Activated CD8-positive, alpha-beta memory T cell treated with anti-CD3 and anti-CD28 coated beads, Interleukin-2, amount 10 ng/mL, durations not matched to agents 7 days and 5 days (primary cell): ENCODE data around the gene ZBTB21. TPM values are rescaled to one million over a fixed set of nuclear protein-coding genes. Genes with fewer than 3 reads are reported as not detected.
"Not testable (repeated sequence)": the region's sequence is repeated elsewhere in the genome, so short reads cannot be mapped to it uniquely, and the experiment has no call there.

Experiments
- ATAC-seq: fragments of 150-1000 bp; cut with Tn5 transposase; one replicate; pipeline ENCODE4 v1.10.0; 2021; ENCODE audit warnings: moderate library complexity
- CTCF ChIA-PET: fragments of 350-600 bp; sonication (Branson Sonifier 250); formaldehyde crosslinking; loops from one replicate; lab custom pipeline; 2021; ENCODE audit warnings: antibody characterized with exemption; lab: Charles Lee
- DNase-seq: peaks from one replicate; pipeline ENCODE4 v3.0.0-alpha.2; 2020
- H3K27ac Mint-ChIP-seq: one replicate; pipeline ENCODE4 v1.8.0; 2021; ENCODE audit warnings: mild to moderate bottlenecking, mixed read lengths
- H3K27me3 Mint-ChIP-seq: one replicate; pipeline ENCODE4 v1.8.0; 2021; ENCODE audit warnings: mixed read lengths
- H3K36me3 Mint-ChIP-seq: one replicate; pipeline ENCODE4 v1.8.0; 2021; ENCODE audit warnings: mild to moderate bottlenecking, mixed read lengths
- H3K4me1 Mint-ChIP-seq: one replicate; pipeline ENCODE4 v1.8.0; 2021; ENCODE audit warnings: mixed read lengths
- H3K4me3 Mint-ChIP-seq: one replicate; pipeline ENCODE4 v1.8.0; 2021; ENCODE audit warnings: mild to moderate bottlenecking, moderate library complexity, mixed read lengths
- H3K9me3 Mint-ChIP-seq: one replicate; pipeline ENCODE4 v1.8.0; 2022; ENCODE audit warnings: low read depth, mixed read lengths
- total RNA-seq, 2 experiments: library from RNA; stranded (reverse); gene quantifications; one replicate each; pipeline ENCODE4 v1.2.3, GENCODE V29; 2021

Gene ZBTB21
- total RNA-seq, 2 experiments from 2014 or later, result 14.2 to 16.3 TPM

DNA sequence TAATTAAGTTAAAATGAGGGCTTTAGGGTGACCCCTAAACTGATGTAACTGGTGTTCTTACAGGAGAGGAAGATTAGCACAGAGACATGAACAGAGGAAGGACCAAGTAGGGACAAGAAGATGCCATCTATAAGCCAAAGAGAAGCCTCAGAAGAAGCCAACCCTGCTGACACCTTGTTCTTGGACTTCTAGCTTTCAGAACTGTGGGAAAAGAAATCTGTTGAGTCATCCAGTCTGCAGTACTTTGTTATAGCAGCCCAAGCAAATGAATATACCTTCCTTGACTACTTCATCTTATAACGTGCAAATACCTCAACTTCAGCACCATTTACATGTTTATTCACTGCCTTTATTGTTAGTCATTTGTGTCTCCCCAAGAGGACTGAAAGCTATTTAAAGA is 3.4 kb downstream of the ZBTB21 start:
- Mint-ChIP-seq H3K4me3 (no peak overlapping the region), H3K4me1 (peaks cover 28% of the 10 kb centered on the region), H3K27me3 (peaks cover 5% of the 10 kb centered on the region), H3K9me3 (no peaks in the 10 kb centered on the region), H3K36me3 (peaks cover 25% of the 10 kb centered on the region), H3K27ac (no peak overlapping the region)
- CTCF ChIA-PET, result interaction anchor here (0.7 kb wide), 1 partner anchor 101 kb away, joined by 3 read pairs; no protein-coding TSS in a partner anchor
- ATAC-seq, result no peak
- DNase-seq, result no peak

DNA sequence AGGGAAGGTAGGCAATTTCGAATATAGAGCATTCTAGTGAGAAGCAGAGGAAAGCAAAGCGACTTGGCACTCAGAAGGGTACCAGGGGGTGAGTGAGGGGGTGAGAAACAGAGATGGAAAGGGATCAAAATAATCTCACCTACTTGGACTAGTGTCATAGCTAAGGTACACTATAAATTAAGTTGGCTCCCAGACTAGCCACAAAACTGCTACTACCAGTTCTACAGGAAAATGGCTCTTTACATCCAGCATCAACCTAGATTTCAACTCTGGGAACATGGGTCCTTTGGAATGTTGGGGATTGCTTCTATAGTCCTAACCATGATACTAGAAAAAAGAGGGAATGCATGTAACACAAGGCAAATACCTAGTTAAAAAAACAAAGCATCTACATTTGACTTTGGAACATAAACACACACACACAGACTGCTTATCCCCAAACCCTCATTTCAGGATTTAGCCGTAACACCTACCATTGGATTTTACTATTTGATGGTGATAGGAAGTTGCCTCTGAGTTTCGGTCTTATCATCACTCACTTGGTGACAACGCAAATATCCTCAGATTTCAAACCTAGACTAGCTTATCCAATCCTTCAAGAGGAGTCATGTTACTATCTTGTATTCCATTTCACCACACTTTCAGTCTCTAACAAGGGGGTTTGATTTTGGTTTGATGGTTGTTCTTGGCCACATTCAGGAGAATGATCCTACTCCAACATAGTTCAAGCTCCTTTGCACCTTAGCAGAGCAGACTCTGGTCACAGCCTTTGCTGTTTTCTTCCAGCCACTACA is 5.6 kb downstream of the ZBTB21 start:
- CTCF ChIA-PET, result interaction anchor here (1.2 kb wide), 1 partner anchor 113 kb away, joined by 3 read pairs; no protein-coding TSS in a partner anchor
- no peak for ATAC-seq
- no peak for DNase-seq
- Mint-ChIP-seq H3K27ac (no peak overlapping the region), H3K27me3 (no peaks in the 10 kb centered on the region), H3K36me3 (peaks cover 38% of the 10 kb centered on the region), H3K4me1 (peaks cover 31% of the 10 kb centered on the region), H3K4me3 (no peak overlapping the region), H3K9me3 (no peaks in the 10 kb centered on the region)

DNA sequence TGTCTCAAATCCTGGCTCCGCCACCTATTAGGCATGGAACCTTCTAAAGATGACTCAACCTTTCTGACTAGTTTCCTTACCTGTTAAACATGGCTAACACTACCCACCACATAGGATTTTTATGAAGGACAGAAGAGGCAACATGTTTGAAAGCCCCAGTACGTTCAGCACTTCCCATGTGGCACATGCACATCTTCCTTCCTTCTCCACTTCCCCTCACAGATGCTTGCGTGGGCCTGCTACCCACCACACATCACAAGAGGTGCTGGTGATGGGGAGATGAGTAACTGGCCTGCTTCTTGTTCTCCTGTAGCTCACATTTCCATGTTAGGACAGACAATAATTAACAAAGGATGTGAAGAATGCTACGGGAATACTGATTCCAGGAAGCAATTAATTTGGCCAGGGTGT is 7.1 kb downstream of the ZBTB21 start:
- Mint-ChIP-seq H3K36me3 (peaks cover 46% of the 10 kb centered on the region), H3K9me3 (no peaks in the 10 kb centered on the region), H3K27ac (no peak overlapping the region), H3K27me3 (no peaks in the 10 kb centered on the region), H3K4me1 (peaks cover 28% of the 10 kb centered on the region), H3K4me3 (no peak overlapping the region)
- CTCF ChIA-PET, result interaction anchor here (1.0 to 1.4 kb wide), 3 partner anchors 9 to 123 kb away, joined by 3 to 5 read pairs (median 5); no protein-coding TSS in a partner anchor
- ATAC-seq (peak; percentile 6), DNase-seq (no peak)

DNA sequence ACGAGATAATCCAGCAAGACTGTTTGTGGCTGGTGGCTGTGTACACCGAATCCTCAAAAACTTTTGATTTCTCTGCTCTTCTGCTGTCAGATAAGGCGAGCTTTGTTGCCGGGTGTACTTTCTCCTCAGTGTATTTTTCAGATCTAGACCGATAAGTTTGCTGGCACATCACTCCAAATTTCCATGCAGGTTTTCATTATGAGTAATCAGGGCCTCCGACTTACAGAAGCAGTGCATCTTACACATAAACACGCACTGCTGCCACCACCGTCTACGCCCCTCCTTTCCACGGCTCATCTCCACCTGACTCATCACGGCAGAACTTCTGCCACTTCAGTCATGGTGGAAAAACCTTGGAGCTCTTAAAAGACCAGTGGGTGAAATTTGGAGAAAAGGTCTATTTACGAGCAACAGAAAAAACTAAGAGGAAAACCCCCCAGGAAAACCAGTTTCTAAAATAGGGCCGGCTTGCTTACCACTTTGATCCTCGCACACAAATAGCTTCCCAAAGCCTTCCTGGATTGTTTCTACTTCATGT is 7.7 kb downstream of the ZBTB21 start:
- CTCF ChIA-PET, result interaction anchor here (1.0 to 1.4 kb wide), 3 partner anchors 9 to 123 kb away, joined by 3 to 5 read pairs (median 5); no protein-coding TSS in a partner anchor
- Mint-ChIP-seq H3K4me3 (peak overlapping the region; percentile 23), H3K27ac (peak overlapping the region; percentile 71), H3K9me3 (no peaks in the 10 kb centered on the region), H3K4me1 (peaks cover 22% of the 10 kb centered on the region), H3K27me3 (no peaks in the 10 kb centered on the region), H3K36me3 (peaks cover 44% of the 10 kb centered on the region)
- ATAC-seq, result peak; percentile 90
- DNase-seq, result peak; percentile 85

DNA sequence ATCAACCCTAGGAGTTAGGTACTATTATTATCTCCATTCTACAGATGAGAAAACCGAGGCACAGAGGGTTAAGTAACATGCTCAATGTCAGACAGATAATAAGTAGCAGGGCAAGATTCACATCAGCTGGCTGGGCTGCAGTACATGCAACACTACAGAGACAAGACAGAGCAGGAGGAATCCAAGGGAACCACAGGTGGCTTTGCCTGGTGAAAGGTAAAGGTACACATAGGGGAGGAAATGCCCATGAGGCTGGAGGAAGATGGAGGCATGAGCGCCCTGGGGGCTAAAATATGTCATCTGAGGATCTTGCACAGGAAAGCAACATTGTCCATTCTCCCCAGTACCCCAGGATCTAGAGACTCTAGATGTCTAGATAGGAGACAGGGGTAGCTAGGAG is 8.4 kb downstream of the ZBTB21 start:
- CTCF ChIA-PET, result interaction anchor here (1.3 to 1.4 kb wide), 2 partner anchors 10 to 116 kb away, joined by 5 read pairs; no protein-coding TSS in a partner anchor
- Mint-ChIP-seq H3K27me3 (no peaks in the 10 kb centered on the region), H3K4me3 (no peak overlapping the region), H3K4me1 (peaks cover 22% of the 10 kb centered on the region), H3K9me3 (no peaks in the 10 kb centered on the region), H3K36me3 (peaks cover 42% of the 10 kb centered on the region), H3K27ac (no peak overlapping the region)
- no peak for ATAC-seq
- DNase-seq, result no peak

DNA sequence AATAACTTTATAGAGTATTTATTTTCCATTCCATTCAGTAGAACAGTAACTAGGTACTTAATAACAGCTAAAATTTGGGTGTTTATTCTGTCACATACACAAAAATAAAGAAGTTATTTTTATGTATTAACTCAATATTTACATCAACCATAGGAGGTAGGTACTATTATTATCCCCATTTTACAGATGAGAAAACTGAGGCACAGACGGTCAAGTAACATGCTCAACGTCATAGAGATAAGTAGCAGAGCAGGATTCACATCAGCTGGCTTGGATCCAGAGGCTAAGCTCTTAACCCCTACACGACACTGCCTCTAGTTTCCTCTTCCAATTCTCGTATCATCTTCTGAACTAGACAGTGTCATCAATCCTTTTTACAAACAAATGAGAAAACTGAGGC is 9.3 kb downstream of the ZBTB21 start:
- Mint-ChIP-seq H3K9me3 (peaks cover 4% of the 10 kb centered on the region), H3K27ac (no peak overlapping the region), H3K4me1 (peaks cover 21% of the 10 kb centered on the region), H3K4me3 (no peak overlapping the region), H3K27me3 (no peaks in the 10 kb centered on the region), H3K36me3 (peaks cover 45% of the 10 kb centered on the region)
- ATAC-seq (no peak), DNase-seq (no peak)
- CTCF ChIA-PET, result no interaction called here

DNA sequence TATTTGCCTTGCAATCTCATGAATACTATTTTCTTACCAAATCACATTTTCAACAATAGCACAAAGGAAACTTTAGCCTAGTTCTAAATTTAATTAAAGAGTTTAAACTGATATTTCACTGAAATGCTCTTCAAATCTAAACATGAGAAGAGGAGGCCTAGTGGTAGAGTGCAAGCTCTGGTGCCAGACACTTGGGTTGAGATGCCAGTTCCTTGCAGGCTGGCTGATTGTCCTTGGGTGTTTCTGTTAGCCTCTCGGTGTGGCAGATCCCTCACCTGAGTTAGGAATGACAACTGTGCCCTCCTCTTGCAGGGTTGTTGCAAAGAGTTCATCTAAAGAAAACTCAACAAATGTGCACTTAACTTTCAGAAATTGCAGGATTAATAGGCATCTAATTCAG is 12.5 kb downstream of the ZBTB21 start:
- ATAC-seq (no peak), DNase-seq (no peak)
- Mint-ChIP-seq H3K36me3 (peaks cover 70% of the 10 kb centered on the region), H3K4me1 (peaks cover 13% of the 10 kb centered on the region), H3K9me3 (peaks cover 8% of the 10 kb centered on the region), H3K27ac (no peak overlapping the region), H3K27me3 (no peaks in the 10 kb centered on the region), H3K4me3 (no peak overlapping the region)
- CTCF ChIA-PET, result no interaction called here

DNA sequence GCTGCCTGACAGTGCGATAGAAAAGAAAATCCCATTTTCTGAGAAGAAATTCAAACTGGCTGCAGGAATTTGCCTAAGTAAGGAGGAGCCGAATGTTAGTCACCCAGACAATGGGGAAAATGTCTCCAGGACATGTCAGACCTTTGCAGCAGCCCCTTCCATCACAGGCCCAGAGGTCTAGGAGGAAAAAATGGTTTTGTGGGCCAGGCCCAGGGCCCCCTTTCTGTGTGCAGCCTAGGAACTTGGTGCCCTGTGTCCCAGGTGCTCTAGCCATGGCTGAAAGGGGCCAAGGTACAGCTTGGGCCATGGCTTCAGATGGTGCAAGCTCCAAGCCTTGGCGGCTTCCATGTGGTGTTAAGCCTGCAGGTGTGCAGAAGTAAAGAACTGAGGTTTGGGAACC is 14.6 kb downstream of the ZBTB21 start:
- Mint-ChIP-seq H3K27me3 (no peaks in the 10 kb centered on the region), H3K36me3 (peaks cover 68% of the 10 kb centered on the region), H3K4me1 (no peaks in the 10 kb centered on the region), H3K9me3 (peaks cover 8% of the 10 kb centered on the region), H3K27ac (no peak overlapping the region), H3K4me3 (no peak overlapping the region)
- no peak for DNase-seq
- ATAC-seq, result no peak
- CTCF ChIA-PET, result no interaction called here

DNA sequence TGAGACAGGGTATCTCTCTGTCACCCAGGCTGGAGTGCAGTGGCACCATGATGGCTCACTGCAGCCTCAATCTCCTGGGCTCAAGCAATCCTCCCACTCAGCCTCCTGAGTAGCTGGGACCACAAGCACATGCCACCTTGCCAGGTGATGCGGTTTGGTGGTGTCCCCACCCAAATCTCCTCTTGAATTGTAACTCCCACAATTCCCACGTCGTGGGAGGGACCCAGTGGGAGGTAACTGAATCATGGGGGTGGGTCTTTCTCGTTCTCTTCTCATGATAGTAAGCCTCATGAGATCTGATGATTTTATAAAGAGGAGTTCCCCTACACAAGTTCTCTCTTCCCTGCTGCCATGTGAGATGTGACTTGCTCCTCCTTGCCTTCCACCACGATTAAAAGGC is 15.5 kb downstream of the ZBTB21 start:
- not testable (repeated sequence) for H3K27ac Mint-ChIP-seq, H3K9me3 Mint-ChIP-seq, H3K4me3 Mint-ChIP-seq, DNase-seq, H3K4me1 Mint-ChIP-seq, H3K27me3 Mint-ChIP-seq, ATAC-seq
- H3K36me3 Mint-ChIP-seq, result peaks cover 63% of the 10 kb centered on the region
- CTCF ChIA-PET, result interaction anchor here (1.3 kb wide), 1 partner anchor 30 kb away, joined by 3 read pairs; no protein-coding TSS in a partner anchor

DNA sequence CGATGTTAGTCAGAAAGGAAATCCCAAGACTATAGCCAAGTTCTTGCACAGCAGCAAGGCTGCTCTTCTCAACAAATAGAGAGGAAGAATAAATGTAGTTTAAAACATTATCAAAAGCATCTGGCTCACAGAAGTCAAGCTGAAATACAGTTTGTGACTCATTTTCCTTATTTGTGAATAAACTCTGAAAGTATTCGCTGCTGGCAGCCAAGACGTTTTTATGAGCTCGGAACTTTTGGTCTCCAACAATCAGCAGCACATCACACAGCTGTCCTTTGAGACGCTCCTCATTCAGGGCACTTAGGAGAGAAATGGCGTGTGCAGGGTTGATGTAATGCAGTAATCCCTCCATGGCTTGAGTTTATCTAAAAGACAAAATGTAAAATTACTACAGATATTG is 16.4 kb downstream of the ZBTB21 start:
- Mint-ChIP-seq H3K4me1 (no peaks in the 10 kb centered on the region), H3K4me3 (no peak overlapping the region), H3K9me3 (peaks cover 8% of the 10 kb centered on the region), H3K27ac (no peak overlapping the region), H3K27me3 (no peaks in the 10 kb centered on the region), H3K36me3 (peaks cover 59% of the 10 kb centered on the region)
- ATAC-seq (no peak), DNase-seq (no peak)
- CTCF ChIA-PET, result interaction anchor here (1.3 kb wide), 1 partner anchor 31 kb away, joined by 3 read pairs; no protein-coding TSS in a partner anchor

DNA sequence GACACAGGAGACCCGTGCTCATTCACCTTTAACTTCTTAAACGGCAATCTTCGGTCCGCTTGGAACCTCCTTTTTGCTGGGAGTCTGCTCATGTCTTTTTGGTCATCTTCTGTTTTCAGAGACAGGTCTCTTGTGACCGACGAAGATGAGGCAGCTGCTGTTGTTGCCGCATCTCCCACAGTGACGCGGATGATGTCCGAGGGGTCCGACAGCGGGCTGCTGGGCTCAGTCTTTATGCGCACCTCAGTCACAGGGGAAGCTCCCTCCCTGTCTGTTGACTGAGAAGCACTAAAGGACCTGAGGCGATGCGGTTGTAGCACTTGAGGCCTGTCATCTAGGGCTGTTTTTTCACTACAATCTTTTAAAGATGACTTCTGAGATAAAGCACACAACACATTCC is 17.6 kb downstream of the ZBTB21 start:
- no peaks in the 10 kb centered on the region for H3K4me1 Mint-ChIP-seq
- DNase-seq (no peak), ATAC-seq (no peak)
- H3K4me3 Mint-ChIP-seq, result no peak overlapping the region
- H3K36me3 Mint-ChIP-seq, result peaks cover 53% of the 10 kb centered on the region
- H3K9me3 Mint-ChIP-seq, result peaks cover 8% of the 10 kb centered on the region
- no peak overlapping the region for H3K27ac Mint-ChIP-seq
- CTCF ChIA-PET, result no interaction called here
- no peaks in the 10 kb centered on the region for H3K27me3 Mint-ChIP-seq

DNA sequence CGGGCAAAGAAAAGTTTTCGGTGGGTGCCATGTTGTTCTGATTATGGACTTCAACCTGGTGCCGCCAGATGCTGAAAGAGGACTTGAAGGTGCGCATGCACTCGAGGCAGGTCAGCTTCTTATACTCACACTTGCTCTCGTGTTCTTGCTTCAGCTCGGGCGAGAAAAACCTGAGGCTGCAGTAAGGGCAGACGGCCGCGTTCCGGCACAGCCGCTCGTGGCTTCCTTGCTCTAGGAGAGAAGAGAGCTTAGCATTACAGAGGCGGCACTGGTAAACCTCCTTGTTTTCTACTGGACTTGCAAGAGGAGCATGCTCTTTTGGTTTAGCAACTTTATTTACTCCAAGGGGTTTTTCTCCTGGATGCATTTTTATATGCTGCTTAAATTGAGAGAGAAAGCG is 18.5 kb downstream of the ZBTB21 start:
- H3K4me1 Mint-ChIP-seq, result no peaks in the 10 kb centered on the region
- no peaks in the 10 kb centered on the region for H3K27me3 Mint-ChIP-seq

DNA sequence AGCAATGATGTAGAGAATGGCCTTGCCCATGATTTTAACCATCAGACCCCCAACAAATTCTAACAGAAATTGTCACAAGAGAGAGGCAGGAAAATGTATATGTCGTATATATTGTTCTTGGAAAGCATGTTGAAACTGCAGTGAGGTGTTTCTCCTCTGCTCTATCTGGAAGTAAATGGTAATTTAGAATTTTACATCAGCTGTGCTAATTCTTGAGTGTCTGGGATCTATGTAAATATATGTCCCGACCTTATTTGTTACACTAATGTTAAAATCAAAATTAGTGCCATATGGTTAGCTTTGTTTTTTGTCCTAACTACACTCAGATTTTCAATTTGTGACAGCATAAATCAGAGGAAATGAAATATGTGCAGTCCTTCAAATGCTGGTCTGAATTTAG is 20.5 kb downstream of the ZBTB21 start:
- CTCF ChIA-PET, result no interaction called here
- Mint-ChIP-seq H3K27me3 (no peaks in the 10 kb centered on the region), H3K9me3 (no peaks in the 10 kb centered on the region), H3K27ac (no peak overlapping the region), H3K4me3 (no peak overlapping the region), H3K4me1 (peaks cover 2% of the 10 kb centered on the region), H3K36me3 (peaks cover 30% of the 10 kb centered on the region)
- DNase-seq (no peak), ATAC-seq (no peak)

More for the DNA sequence above, 18.5 kb downstream of the ZBTB21 start:
- Mint-ChIP-seq H3K27ac (no peak overlapping the region), H3K36me3 (peaks cover 48% of the 10 kb centered on the region), H3K9me3 (peaks cover 8% of the 10 kb centered on the region), H3K4me3 (no peak overlapping the region)
- ATAC-seq, result no peak
- CTCF ChIA-PET, result no interaction called here
- no peak for DNase-seq

DNA sequence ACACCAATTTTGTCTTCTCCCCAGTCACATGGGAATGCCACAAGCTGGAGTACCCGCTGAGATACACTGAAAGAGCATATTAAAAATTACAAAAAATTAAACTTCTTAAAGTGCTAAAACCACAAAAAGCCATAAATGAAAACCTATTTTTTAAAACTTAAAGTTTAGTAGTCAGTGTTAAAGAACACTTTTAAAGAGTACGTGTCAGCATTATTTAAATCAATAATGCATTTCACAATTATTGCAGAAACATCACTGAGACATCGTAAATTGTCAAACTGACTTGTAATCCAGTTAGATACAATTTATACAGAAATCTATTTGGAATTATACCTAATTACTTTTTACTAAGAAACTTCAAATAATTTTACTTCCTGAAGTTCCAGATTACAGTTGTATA is 22.9 kb downstream of the ZBTB21 start:
- Mint-ChIP-seq H3K9me3 (peaks cover 4% of the 10 kb centered on the region), H3K36me3 (peaks cover 13% of the 10 kb centered on the region), H3K4me1 (peaks cover 2% of the 10 kb centered on the region), H3K27ac (no peak overlapping the region), H3K4me3 (no peak overlapping the region), H3K27me3 (peaks cover 7% of the 10 kb centered on the region)
- ATAC-seq (no peak), DNase-seq (no peak)
- CTCF ChIA-PET, result no interaction called here
